Endodermal cell (in vitro differentiated cells): Measurements from ENCODE around the gene SLC4A1AP. TPM values are rescaled to one million over a fixed set of nuclear protein-coding genes. Genes with fewer than 3 reads are reported as not detected.

Experiments
- DNase-seq: peaks from one replicate; pipeline ENCODE4 v3.0.0-alpha.2; 2017
- H3K27ac ChIP-seq: 2 replicates; pipeline ENCODE4 v1.5.1; 2013; ENCODE audit warnings: mild to moderate bottlenecking, low read depth, low read length, moderate library complexity
- H3K27me3 ChIP-seq: 2 replicates; pipeline ENCODE4 v1.6.1; 2013; ENCODE audit warnings: mild to moderate bottlenecking, low read length, moderate library complexity; ENCODE audit not compliant: insufficient read depth, control insufficient read depth, poor library complexity, severe bottlenecking
- H3K36me3 ChIP-seq: 2 replicates; pipeline ENCODE4 v1.7.0; 2013; ENCODE audit warnings: mild to moderate bottlenecking, low read length, moderate library complexity; ENCODE audit not compliant: control insufficient read depth, insufficient read depth
- H3K4me1 ChIP-seq: one replicate; pipeline ENCODE4 v1.7.0; 2013; ENCODE audit warnings: low read length; ENCODE audit not compliant: control insufficient read depth, insufficient read depth
- H3K4me3 ChIP-seq: 2 replicates; pipeline ENCODE4 v1.5.1; 2013; ENCODE audit warnings: mild to moderate bottlenecking, low read length, moderate library complexity
- H3K9ac ChIP-seq: 2 replicates; pipeline ENCODE4 v1.6.1; 2013; ENCODE audit warnings: mild to moderate bottlenecking, low read length, moderate library complexity; ENCODE audit not compliant: poor library complexity, severe bottlenecking; ENCODE audit errors: extremely low read depth
- H3K9me3 ChIP-seq: 2 replicates; pipeline ENCODE4 v1.6.1; 2013; ENCODE audit warnings: mild to moderate bottlenecking, low read length, moderate library complexity; ENCODE audit not compliant: control insufficient read depth
- H3K27ac Mint-ChIP-seq: 2 replicates; pipeline ENCODE4 v1.8.0; 2020; ENCODE audit warnings: mixed read lengths
- H3K27me3 Mint-ChIP-seq: 2 replicates; pipeline ENCODE4 v1.8.0; 2021; ENCODE audit warnings: mild to moderate bottlenecking, mixed read lengths; ENCODE audit not compliant: insufficient read depth
- H3K36me3 Mint-ChIP-seq: 2 replicates; pipeline ENCODE4 v1.8.0; 2020; ENCODE audit warnings: low read depth, mixed read lengths
- H3K4me1 Mint-ChIP-seq: 2 replicates; pipeline ENCODE4 v1.8.0; 2020; ENCODE audit warnings: mixed read lengths
- H3K4me3 Mint-ChIP-seq: 2 replicates; pipeline ENCODE4 v1.8.0; 2020; ENCODE audit warnings: mild to moderate bottlenecking, moderate library complexity, mixed read lengths
- H3K9me3 Mint-ChIP-seq: 2 replicates; pipeline ENCODE4 v1.8.0; 2020; ENCODE audit warnings: mild to moderate bottlenecking, mixed read lengths
- CTCF ChIP-seq: fragments of 200-600 bp; sonication (generic); conservative IDR thresholded peaks from 2 replicates; pipeline ENCODE4 v1.5.0; 2021; ENCODE audit warnings: antibody characterized with exemption, mild to moderate bottlenecking
- whole genome bisulfite sequencing, 2 experiments: methylation state at CpG; one replicate each; pipeline versions ENCODE4 v1.1.5 to v1.1.7; 2013; ENCODE audit warnings: missing lambda C conversion rate in 2 of 2, mixed read lengths in 1 of 2; ENCODE audit not compliant: insufficient coverage in 1 of 2, insufficient read length in 1 of 2; 5-methylcytosine and 5-hydroxymethylcytosine counted together
- total RNA-seq, 2 donors: library from RNA; stranded (reverse); fragmentation: NEBNext Ultra II Directional in 1 of 2; extraction: Animal tissue kit (Norgen Biotek cat#: 25700) in 1 of 2; gene quantifications; 2 replicates in 1 of 2; 3 replicates in 1 of 2; pipeline ENCODE4 v1.2.1, GENCODE V29; 2021

SLC4A1AP gene
- total RNA-seq, 2 donors from 2014 or later: 24.7 to 24.9 TPM

GRCh38 chr2:27664622-27665363 lies 1.1 kb downstream of the SLC4A1AP start:
- TF ChIP-seq CTCF: no peak
- Histone ChIP-seq H3K27me3 (no peaks in the 10 kb centered on the region), H3K27ac (no peak overlapping the region), H3K4me3 (peak overlapping the region; percentile 87), H3K9ac (peak overlapping the region; percentile 58), H3K9me3 (no peaks in the 10 kb centered on the region), H3K4me1 (no peaks in the 10 kb centered on the region), H3K36me3 (peaks cover 45% of the 10 kb centered on the region)
- 91 to 92% methylated on average over 14 to 16 of the region's 16 CpGs for WGBS, 2 experiments
- H3K4me1 Mint-ChIP-seq: peaks cover 15% of the 10 kb centered on the region
- no peaks in the 10 kb centered on the region for H3K27me3 Mint-ChIP-seq
- H3K27ac Mint-ChIP-seq: peak overlapping the region; percentile 100
- H3K4me3 Mint-ChIP-seq: peak overlapping the region; percentile 98
- H3K9me3 Mint-ChIP-seq: no peaks in the 10 kb centered on the region
- peaks cover 48% of the 10 kb centered on the region for H3K36me3 Mint-ChIP-seq
- no peak for DNase-seq

- H3K36me3 ChIP-seq: peaks cover 34% of the 10 kb centered on the region
- DNase-seq: no peak
- H3K27me3 ChIP-seq: no peaks in the 10 kb centered on the region
- peaks cover 11% of the 10 kb centered on the region for H3K4me1 Mint-ChIP-seq
- no peak overlapping the region for H3K27ac ChIP-seq
- no peak overlapping the region for H3K27ac Mint-ChIP-seq
- no peak overlapping the region for H3K9ac ChIP-seq
- H3K4me1 ChIP-seq: no peaks in the 10 kb centered on the region
- H3K4me3 Mint-ChIP-seq: no peak overlapping the region
- H3K27me3 Mint-ChIP-seq: no peaks in the 10 kb centered on the region
- TF ChIP-seq CTCF: no peak
- no CpG with 5 or more reads among the region's 1 CpG for WGBS, 2 experiments
- peaks cover 47% of the 10 kb centered on the region for H3K36me3 Mint-ChIP-seq
- no peaks in the 10 kb centered on the region for H3K9me3 Mint-ChIP-seq
- no peaks in the 10 kb centered on the region for H3K9me3 ChIP-seq
- no peak overlapping the region for H3K4me3 ChIP-seq
These were observed 3.8 kb downstream of the SLC4A1AP start for GRCh38 chr2:27667446-27667845.

GRCh38 chr2:27671235-27671634 lies 7.5 kb downstream of the SLC4A1AP start:
- DNase-seq: no peak
- Mint-ChIP-seq H3K9me3 (no peaks in the 10 kb centered on the region), H3K27me3 (no peaks in the 10 kb centered on the region), H3K36me3 (peaks cover 67% of the 10 kb centered on the region), H3K4me3 (no peak overlapping the region), H3K27ac (no peak overlapping the region), H3K4me1 (no peaks in the 10 kb centered on the region)
- WGBS, 2 experiments: 99% methylated on average over 4 of the region's 4 CpGs; no CpG with 5 or more reads in 1 of the 2 experiments
- TF ChIP-seq CTCF: no peak
- Histone ChIP-seq H3K9ac (no peak overlapping the region), H3K4me3 (no peak overlapping the region), H3K9me3 (no peaks in the 10 kb centered on the region), H3K36me3 (peaks cover 62% of the 10 kb centered on the region), H3K4me1 (no peaks in the 10 kb centered on the region), H3K27ac (no peak overlapping the region), H3K27me3 (no peaks in the 10 kb centered on the region)
